Karpas-422 (cell line): ENCODE results near the gene CD300LB. TPM values are rescaled to one million over a fixed set of nuclear protein-coding genes. Genes with fewer than 3 reads are reported as not detected.
"Not testable (repeated sequence)": the region's sequence is repeated elsewhere in the genome, so short reads cannot be mapped to it uniquely, and the experiment has no call there.

Source experiments
- DNase-seq: peaks from one replicate; pipeline ENCODE4 v3.0.0-alpha.2; 2015
- H2AFZ ChIP-seq: fragments of 200-600 bp; sonication (generic); 2 replicates; pipeline ENCODE4 v1.6.1; 2014; ENCODE audit warnings: antibody characterized with exemption, low read length, mixed read lengths
- H3K27ac ChIP-seq: fragments of 200-600 bp; sonication (generic); 2 replicates; pipeline ENCODE4 v1.5.1; 2014; ENCODE audit warnings: mild to moderate bottlenecking, low read length, moderate library complexity
- H3K27me3 ChIP-seq: fragments of 200-600 bp; sonication (generic); 2 replicates; pipeline ENCODE4 v1.6.1; 2014; ENCODE audit warnings: low read length, mixed read lengths
- H3K36me3 ChIP-seq: fragments of 200-600 bp; sonication (generic); 2 replicates; pipeline ENCODE4 v1.6.1; 2014; ENCODE audit warnings: low read length, mixed read lengths; ENCODE audit not compliant: insufficient read depth
- H3K4me1 ChIP-seq: fragments of 200-600 bp; sonication (generic); 2 replicates; pipeline ENCODE4 v1.6.1; 2014; ENCODE audit warnings: mild to moderate bottlenecking, low read length, mixed read lengths
- H3K4me2 ChIP-seq: fragments of 200-600 bp; sonication (generic); 2 replicates; pipeline ENCODE4 v1.6.1; 2014; ENCODE audit warnings: low read length, low read depth, mild to moderate bottlenecking; ENCODE audit not compliant: poor library complexity, severe bottlenecking
- H3K4me3 ChIP-seq: fragments of 200-600 bp; sonication (generic); 2 replicates; pipeline ENCODE4 v1.5.1; 2014; ENCODE audit warnings: mild to moderate bottlenecking, antibody characterized with exemption, low read length, mixed read lengths
- H3K79me2 ChIP-seq: fragments of 200-600 bp; sonication (generic); 2 replicates; pipeline ENCODE4 v1.6.1; 2014; ENCODE audit warnings: mild to moderate bottlenecking, low read length, mixed read lengths
- H3K9ac ChIP-seq: fragments of 200-600 bp; sonication (generic); 2 replicates; pipeline ENCODE4 v1.6.0; 2014; ENCODE audit warnings: low read length
- H3K9me2 ChIP-seq: fragments of 200-600 bp; sonication (generic), shearing (Covaris generic); replicated peaks from 2 replicates; pipeline ENCODE4 v1.6.0; 2014; ENCODE audit warnings: mild to moderate bottlenecking, low read length, moderate library complexity; ENCODE audit not compliant: insufficient read depth
- H3K9me3 ChIP-seq: fragments of 300-700, 200-600 bp; sonication (generic); 2 replicates; pipeline ENCODE4 v1.6.1; 2014; ENCODE audit warnings: low read length, mixed read lengths
- H4K20me1 ChIP-seq: fragments of 200-600 bp; sonication (generic); 2 replicates; pipeline ENCODE4 v1.6.1; 2014; ENCODE audit warnings: mild to moderate bottlenecking, antibody characterized with exemption, low read length, low read depth; ENCODE audit not compliant: insufficient read depth
- total RNA-seq: library from RNA; depleted of rRNA; stranded (reverse); fragments of >200 nt; shearing (Covaris generic); gene quantifications from 2 replicates; pipeline ENCODE4 v1.2.3, GENCODE V29; 2014; ENCODE audit warnings: low replicate concordance

CD300LB gene
- total RNA-seq, 1 experiment from 2014 or later: not detected

DNA sequence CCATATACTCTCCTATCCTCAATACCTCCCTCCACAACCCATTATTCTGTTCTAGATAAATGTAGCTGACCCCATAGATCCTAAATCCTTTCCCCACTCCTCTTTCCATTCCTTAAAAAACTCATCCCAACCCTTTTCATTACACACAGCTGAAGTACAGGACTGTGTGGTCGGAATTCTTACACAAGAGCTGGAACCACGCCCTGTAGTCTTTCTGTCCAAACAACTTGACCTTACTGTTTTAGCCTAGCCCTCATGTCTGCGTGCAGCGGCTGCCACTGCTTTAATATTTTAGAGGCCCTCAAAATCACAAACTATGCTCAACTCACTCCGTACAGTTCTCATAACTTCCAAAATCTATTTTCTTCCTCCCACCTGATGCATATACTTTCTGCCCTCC is 27.3 kb downstream of the CD300LB start:
- H3K36me3 ChIP-seq, H4K20me1 ChIP-seq, H3K79me2 ChIP-seq, H3K9me2 ChIP-seq, H3K27ac ChIP-seq, H3K4me1 ChIP-seq, H3K4me3 ChIP-seq, H3K4me2 ChIP-seq, H3K27me3 ChIP-seq, H2AFZ ChIP-seq, H3K9me3 ChIP-seq, H3K9ac ChIP-seq, DNase-seq: not testable (repeated sequence)

DNA sequence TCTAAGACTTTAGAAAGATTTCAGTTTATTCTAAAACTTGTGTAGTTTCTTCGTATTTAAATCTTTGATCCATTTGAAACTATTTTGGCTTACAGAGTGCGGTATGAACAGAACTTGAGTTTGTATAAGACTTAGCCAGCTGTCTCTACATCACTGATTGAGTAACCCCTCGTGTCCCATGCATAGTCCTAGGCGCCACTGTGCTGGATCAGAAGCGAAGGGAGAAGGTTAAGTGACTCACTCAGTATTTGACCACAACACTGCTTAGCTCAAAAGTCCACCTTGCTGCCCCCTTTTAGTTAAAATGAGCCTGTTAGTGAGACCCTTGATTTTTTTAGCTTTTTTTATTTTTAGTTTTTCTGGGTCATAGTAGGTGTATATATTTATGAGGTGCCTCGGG is 28.4 kb downstream of the CD300LB start:
- no peaks in the 10 kb centered on the region for H4K20me1 ChIP-seq
- DNase-seq: no peak
- H2AFZ ChIP-seq: no peak overlapping the region

DNA sequence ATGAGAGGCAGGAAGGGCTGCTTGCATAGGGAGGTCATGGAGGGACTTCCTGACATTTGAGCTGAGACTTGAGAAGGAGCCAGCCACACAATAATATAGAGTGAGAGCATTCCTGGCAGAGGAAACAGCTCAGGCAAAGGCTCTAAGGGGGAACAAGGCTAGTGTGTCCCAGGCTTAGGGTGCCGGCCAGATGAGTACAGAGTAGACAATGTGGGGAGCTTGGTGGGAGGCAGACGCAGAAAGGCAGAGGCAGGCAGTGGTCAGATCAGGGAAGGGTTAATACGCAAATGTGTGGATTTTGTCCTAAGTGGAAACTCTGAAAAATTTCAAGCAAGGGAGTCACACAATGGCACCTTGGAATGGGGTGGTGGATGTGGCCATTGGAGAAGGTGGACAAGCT is 31.3 kb downstream of the CD300LB start:
- H3K36me3 ChIP-seq: no peaks in the 10 kb centered on the region
- no peaks in the 10 kb centered on the region for H3K9me3 ChIP-seq
- no peaks in the 10 kb centered on the region for H3K4me1 ChIP-seq
- DNase-seq: no peak
- no peaks in the 10 kb centered on the region for H4K20me1 ChIP-seq
- H3K4me3 ChIP-seq: no peak overlapping the region
- no peak overlapping the region for H2AFZ ChIP-seq
- no peaks in the 10 kb centered on the region for H3K79me2 ChIP-seq
- no peak overlapping the region for H3K9ac ChIP-seq
- H3K9me2 ChIP-seq: no peaks in the 10 kb centered on the region
- no peaks in the 10 kb centered on the region for H3K27me3 ChIP-seq
- H3K4me2 ChIP-seq: no peak overlapping the region
- H3K27ac ChIP-seq: no peak overlapping the region

More for the DNA sequence above, 28.4 kb downstream of the CD300LB start:
- no peak overlapping the region for H3K4me2 ChIP-seq
- H3K36me3 ChIP-seq: no peaks in the 10 kb centered on the region
- H3K9me2 ChIP-seq: no peaks in the 10 kb centered on the region
- no peaks in the 10 kb centered on the region for H3K9me3 ChIP-seq
- no peaks in the 10 kb centered on the region for H3K79me2 ChIP-seq
- no peaks in the 10 kb centered on the region for H3K4me1 ChIP-seq
- no peaks in the 10 kb centered on the region for H3K27me3 ChIP-seq
- H3K27ac ChIP-seq: no peak overlapping the region
- no peak overlapping the region for H3K4me3 ChIP-seq
- no peak overlapping the region for H3K9ac ChIP-seq

DNA sequence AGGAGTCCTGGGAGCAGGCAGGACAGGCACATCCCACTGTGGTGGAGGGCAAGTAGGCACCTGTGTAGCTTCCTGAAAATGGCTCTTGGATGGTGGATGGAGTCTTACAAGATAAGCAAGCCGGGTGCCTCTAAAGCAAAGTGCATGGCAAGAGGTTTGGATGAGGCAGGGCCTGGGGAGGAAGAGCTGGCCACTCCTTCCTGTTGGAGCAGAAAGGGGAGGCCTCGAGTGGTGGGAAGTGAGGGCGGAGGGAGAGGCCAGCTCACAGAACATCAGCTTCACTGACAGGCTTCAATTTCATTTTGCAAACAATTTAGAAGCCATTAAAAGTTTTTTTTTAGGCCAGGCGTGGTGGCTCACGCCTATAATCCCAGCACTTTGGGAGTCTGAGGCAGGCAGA is 33.8 kb downstream of the CD300LB start:
- Histone ChIP-seq H3K4me1 (no peaks in the 10 kb centered on the region), H3K27me3 (no peaks in the 10 kb centered on the region), H3K4me3 (no peak overlapping the region), H3K9me2 (no peaks in the 10 kb centered on the region), H3K36me3 (no peaks in the 10 kb centered on the region), H2AFZ (no peak overlapping the region), H3K4me2 (no peak overlapping the region), H3K79me2 (no peaks in the 10 kb centered on the region), H3K27ac (no peak overlapping the region), H4K20me1 (no peaks in the 10 kb centered on the region), H3K9me3 (no peaks in the 10 kb centered on the region), H3K9ac (no peak overlapping the region)
- DNase-seq: no peak

DNA sequence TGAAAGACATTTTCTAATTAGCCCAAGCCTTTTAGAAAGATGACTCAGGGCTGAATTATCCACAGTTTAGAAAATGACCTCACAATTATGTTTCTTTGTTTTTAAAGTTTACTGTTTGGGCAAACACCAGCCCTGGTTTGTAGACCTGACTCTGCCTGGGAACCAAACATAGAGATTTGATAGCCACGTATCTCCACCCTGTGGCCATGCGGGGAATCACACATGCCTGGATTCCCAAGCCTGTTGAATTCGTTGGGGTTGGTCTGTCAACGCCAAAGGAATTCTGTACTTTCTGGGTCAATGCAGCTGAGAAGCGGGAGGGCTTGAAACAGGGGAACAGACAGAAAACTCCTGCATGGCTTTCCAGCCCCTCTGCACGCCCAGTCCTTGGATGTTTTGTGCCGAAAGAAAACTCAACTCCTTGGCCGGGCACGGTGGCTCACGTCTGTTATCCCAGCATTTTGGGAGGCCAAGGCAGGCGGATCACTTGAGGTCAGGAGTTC is 37.9 kb downstream of the CD300LB start:
- DNase-seq: peak; percentile 72

DNA sequence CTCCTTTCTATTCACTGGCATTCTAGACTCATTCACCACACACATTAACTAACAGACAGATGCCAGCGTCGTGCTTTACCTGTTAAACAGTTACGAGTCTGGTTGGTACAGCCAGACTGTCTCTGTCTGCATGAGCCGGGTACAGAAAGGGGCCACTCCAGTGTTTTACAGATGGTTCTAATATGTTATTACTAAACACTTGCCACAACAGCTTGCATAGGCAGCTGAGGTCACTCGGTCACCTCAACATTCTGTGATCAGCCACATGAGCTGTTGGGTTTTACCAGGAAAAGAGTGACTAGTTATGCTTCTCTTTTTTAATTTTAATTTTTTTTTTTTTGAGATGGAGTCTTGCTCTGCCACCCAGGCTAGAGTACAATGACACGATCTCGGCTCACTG is 39.6 kb downstream of the CD300LB start:
- Histone ChIP-seq H3K4me1 (no peaks in the 10 kb centered on the region), H3K27me3 (no peaks in the 10 kb centered on the region), H3K4me3 (no peak overlapping the region)

More for the DNA sequence above, 37.9 kb downstream of the CD300LB start:
- no peak overlapping the region for H3K9ac ChIP-seq
- H3K4me2 ChIP-seq: no peak overlapping the region
- H3K27me3 ChIP-seq: no peaks in the 10 kb centered on the region
- H3K4me3 ChIP-seq: no peak overlapping the region
- no peaks in the 10 kb centered on the region for H3K9me3 ChIP-seq
- no peaks in the 10 kb centered on the region for H3K4me1 ChIP-seq
- H4K20me1 ChIP-seq: no peaks in the 10 kb centered on the region
- no peak overlapping the region for H3K27ac ChIP-seq
- H3K9me2 ChIP-seq: no peaks in the 10 kb centered on the region
- no peaks in the 10 kb centered on the region for H3K36me3 ChIP-seq
- no peak overlapping the region for H2AFZ ChIP-seq
- no peaks in the 10 kb centered on the region for H3K79me2 ChIP-seq

DNA sequence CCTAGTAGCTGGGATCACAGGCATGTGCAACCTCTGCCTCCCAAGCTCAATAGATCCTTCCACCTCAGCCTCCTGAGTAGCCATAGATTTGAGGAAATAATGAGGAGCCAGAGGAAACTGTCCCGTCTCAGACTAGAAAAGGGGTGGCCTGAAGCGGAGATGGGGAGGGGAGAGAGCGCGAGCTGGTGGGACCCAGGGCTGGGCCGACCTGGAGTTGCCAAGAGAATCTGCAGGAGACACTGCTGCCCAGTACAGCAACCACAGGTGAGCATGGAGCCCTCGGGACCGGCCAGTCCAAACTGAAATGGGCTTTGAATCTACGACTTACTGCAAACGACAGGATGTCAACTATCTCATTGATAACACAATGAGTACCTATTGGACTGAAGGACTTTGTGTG is 40.6 kb downstream of the CD300LB start:
- no peak overlapping the region for H3K4me2 ChIP-seq
- no peak for DNase-seq
- no peak overlapping the region for H3K4me3 ChIP-seq
- no peaks in the 10 kb centered on the region for H3K79me2 ChIP-seq
- no peaks in the 10 kb centered on the region for H3K9me3 ChIP-seq
- no peaks in the 10 kb centered on the region for H3K36me3 ChIP-seq
- no peak overlapping the region for H2AFZ ChIP-seq
- no peaks in the 10 kb centered on the region for H3K9me2 ChIP-seq
- no peaks in the 10 kb centered on the region for H3K4me1 ChIP-seq
- no peaks in the 10 kb centered on the region for H4K20me1 ChIP-seq
- H3K27ac ChIP-seq: no peak overlapping the region
- no peaks in the 10 kb centered on the region for H3K27me3 ChIP-seq
- H3K9ac ChIP-seq: no peak overlapping the region

More for the DNA sequence above, 39.6 kb downstream of the CD300LB start:
- Histone ChIP-seq H3K79me2 (no peaks in the 10 kb centered on the region), H3K4me2 (no peak overlapping the region), H3K9me2 (no peaks in the 10 kb centered on the region), H3K9me3 (no peaks in the 10 kb centered on the region), H3K36me3 (no peaks in the 10 kb centered on the region), H2AFZ (no peak overlapping the region), H3K27ac (no peak overlapping the region), H4K20me1 (no peaks in the 10 kb centered on the region), H3K9ac (no peak overlapping the region)
- DNase-seq: no peak

DNA sequence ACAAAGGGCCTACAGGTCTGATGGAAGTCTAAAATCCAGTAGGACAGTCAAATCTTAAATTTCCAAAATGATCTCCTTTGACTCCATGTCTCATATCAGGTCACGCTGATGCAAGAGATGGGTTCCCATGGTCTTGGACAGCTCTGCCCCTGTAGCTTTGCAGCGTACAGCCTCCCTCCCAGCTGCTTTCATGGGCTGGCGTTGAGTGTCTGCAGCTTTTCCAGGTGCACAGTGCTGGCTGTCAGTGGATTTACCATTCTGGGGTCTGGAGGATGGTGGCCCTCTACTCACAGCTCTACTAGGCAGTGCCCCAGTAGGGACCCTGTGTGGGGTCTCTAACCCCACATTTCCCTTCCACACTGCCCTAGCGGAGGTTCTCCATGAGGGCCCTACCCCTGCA is 43.0 kb downstream of the CD300LB start:
- not testable (repeated sequence) for H3K36me3 ChIP-seq, H3K27me3 ChIP-seq, H2AFZ ChIP-seq, H3K27ac ChIP-seq, H3K4me2 ChIP-seq, H3K9me3 ChIP-seq, H3K9ac ChIP-seq, DNase-seq, H3K9me2 ChIP-seq, H4K20me1 ChIP-seq, H3K79me2 ChIP-seq, H3K4me1 ChIP-seq, H3K4me3 ChIP-seq

DNA sequence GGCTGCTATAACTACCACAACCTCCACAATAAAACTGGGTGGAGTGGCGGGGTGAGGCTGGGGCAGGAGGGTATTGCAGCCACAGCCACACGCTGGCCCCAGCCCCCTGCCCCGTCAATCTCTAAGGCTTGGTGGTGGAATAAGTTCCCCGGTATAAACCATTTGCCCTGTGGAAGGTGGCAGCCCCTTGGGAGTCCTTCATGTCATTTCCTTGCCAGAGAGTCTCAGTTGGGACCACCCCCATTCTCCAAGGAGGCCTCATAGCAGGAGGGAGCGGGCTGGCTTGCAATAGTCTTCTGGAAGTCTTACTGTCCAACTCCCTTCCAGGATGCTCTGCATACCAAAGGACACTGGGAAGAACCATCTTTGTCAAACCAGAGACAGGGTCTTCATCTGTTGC is 45.4 kb downstream of the CD300LB start:
- H3K4me2 ChIP-seq: no peak overlapping the region

More for the DNA sequence above, 45.4 kb downstream of the CD300LB start:
- no peaks in the 10 kb centered on the region for H3K36me3 ChIP-seq
- H3K9me2 ChIP-seq: no peaks in the 10 kb centered on the region
- no peak overlapping the region for H3K9ac ChIP-seq
- DNase-seq: no peak
- no peaks in the 10 kb centered on the region for H4K20me1 ChIP-seq
- H3K27ac ChIP-seq: no peak overlapping the region
- H3K4me3 ChIP-seq: no peak overlapping the region
- no peak overlapping the region for H2AFZ ChIP-seq
- H3K79me2 ChIP-seq: no peaks in the 10 kb centered on the region
- no peaks in the 10 kb centered on the region for H3K9me3 ChIP-seq
- no peaks in the 10 kb centered on the region for H3K27me3 ChIP-seq
- H3K4me1 ChIP-seq: no peaks in the 10 kb centered on the region
